ENCODE measurements around the gene TP53INP2. TPM values are rescaled to one million over a fixed set of nuclear protein-coding genes. Genes with fewer than 3 reads are reported as not detected.
"Not testable (repeated sequence)": the region's sequence is repeated elsewhere in the genome, so short reads cannot be mapped to it uniquely, and the experiment has no call there.

Gene TP53INP2
- total RNA-seq, 1 experiment from 2014 or later = 20.6 TPM

- no peaks in the 10 kb centered on the region for H3K9me3 ChIP-seq (ENCODE audit: control insufficient read depth, insufficient read depth, low read depth, low read length)
- intact Hi-C loops (cut with micrococcal nuclease; ENCODE audit: unreplicated experiment) = no loop called here
- no peak overlapping the region for H3K4me3 ChIP-seq (ENCODE audit: low read depth in 2 of 2, low read length in 2 of 2)
- ATAC-seq = 0 out of 2 replicates have a peak, but pooled peaks have one; percentile 38
- no peak overlapping the region for H3K27ac ChIP-seq (ENCODE audit: low read length)
- H3K4me1 ChIP-seq (ENCODE audit: control insufficient read depth, insufficient read depth, low read length) = no peaks in the 10 kb centered on the region
- no peak for DNase-seq (ENCODE audit: low read depth, low spot score)
- ChIA-PET POLR2A (interaction anchor here (0.6 kb wide), 1 partner anchor 1654 kb away, joined by 3 read pairs; no protein-coding TSS in a partner anchor), CTCF (interaction anchor here (0.5 to 0.8 kb wide), 2 partner anchors 107 to 217 kb away, joined by 3 to 9 read pairs; no protein-coding TSS in a partner anchor)
- no peak for TF ChIP-seq POLR2AphosphoS5 (IDR thresholded peaks at IDR 0.05; ENCODE audit: low read depth, low read length)
- TF ChIP-seq CTCF (IDR thresholded peaks at IDR 0.05) = no peak
- no peak for TF ChIP-seq SIN3A (IDR thresholded peaks at IDR 0.05; ENCODE audit: borderline replicate concordance, insufficient read depth, low read depth, low read length)
- TF ChIP-seq TCF7L2 (IDR thresholded peaks at IDR 0.05; ENCODE audit: low read depth, low read length) = no peak
- TF ChIP-seq REST (IDR thresholded peaks at IDR 0.05; ENCODE audit: insufficient read depth in 1 of 2, low read depth in 2 of 2, low read length in 1 of 2) = no peak
- no peaks in the 10 kb centered on the region for H3K27me3 ChIP-seq (ENCODE audit: control insufficient read depth, insufficient read depth, low read length)
- BruUV-seq (replicated peaks) = no TSS peak
- in situ Hi-C loops (cut with HindIII; ENCODE audit: low pct_unique_long_range_greater_than_20kb, low sequenced_read_pairs) = no loop called here
- H3K36me3 ChIP-seq (ENCODE audit: control insufficient read depth, insufficient read depth, low read length) = no peaks in the 10 kb centered on the region; the same call in 1 of the 2 replicates
Observed at GRCh38 chr20:34663213-34663943, 40.8 kb upstream of the TP53INP2 start.

GRCh38 chr20:34664751-34665150 lies 39.4 kb upstream of the TP53INP2 start:
- BruUV-seq (replicated peaks); CTCF ChIA-PET; intact Hi-C loops (cut with micrococcal nuclease; ENCODE audit: unreplicated experiment): not testable (repeated sequence)

GRCh38 chr20:34669094-34669493 lies 35.0 kb upstream of the TP53INP2 start:
- no peak overlapping the region for H3K4me3 ChIP-seq (ENCODE audit: low read depth in 2 of 2, low read length in 2 of 2)
- no peak overlapping the region for H3K27ac ChIP-seq (ENCODE audit: low read length)
- H3K9me3 ChIP-seq (ENCODE audit: control insufficient read depth, insufficient read depth, low read depth, low read length) = no peaks in the 10 kb centered on the region
- no peak for TF ChIP-seq SIN3A (IDR thresholded peaks at IDR 0.05; ENCODE audit: borderline replicate concordance, insufficient read depth, low read depth, low read length)
- TF ChIP-seq CTCF (IDR thresholded peaks at IDR 0.05) = no peak
- no peak for TF ChIP-seq REST (IDR thresholded peaks at IDR 0.05; ENCODE audit: insufficient read depth in 1 of 2, low read depth in 2 of 2, low read length in 1 of 2)
- TF ChIP-seq TCF7L2 (IDR thresholded peaks at IDR 0.05; ENCODE audit: low read depth, low read length) = no peak
- TF ChIP-seq POLR2AphosphoS5 (IDR thresholded peaks at IDR 0.05; ENCODE audit: low read depth, low read length) = no peak
- H3K4me1 ChIP-seq (ENCODE audit: control insufficient read depth, insufficient read depth, low read length) = no peaks in the 10 kb centered on the region
- POLR2A ChIA-PET = no interaction called here
- ATAC-seq (no peak), DNase-seq (ENCODE audit: low read depth, low spot score) (no peak)
- no peaks in the 10 kb centered on the region for H3K27me3 ChIP-seq (ENCODE audit: control insufficient read depth, insufficient read depth, low read length)
- intact Hi-C loops (cut with micrococcal nuclease; ENCODE audit: unreplicated experiment) (no loop called here), in situ Hi-C loops (cut with HindIII; ENCODE audit: low pct_unique_long_range_greater_than_20kb, low sequenced_read_pairs) (no loop called here)
- no TSS peak for BruUV-seq (replicated peaks)
- CTCF ChIA-PET = no interaction called here
- H3K36me3 ChIP-seq (ENCODE audit: control insufficient read depth, insufficient read depth, low read length) = no peaks in the 10 kb centered on the region

More at GRCh38 chr20:34664751-34665150, 39.4 kb upstream of the TP53INP2 start:
- H3K27ac ChIP-seq (ENCODE audit: low read length); POLR2A ChIA-PET; H3K4me3 ChIP-seq (ENCODE audit: low read depth in 2 of 2, low read length in 2 of 2); H3K27me3 ChIP-seq (ENCODE audit: control insufficient read depth, insufficient read depth, low read length); H3K4me1 ChIP-seq (ENCODE audit: control insufficient read depth, insufficient read depth, low read length); ATAC-seq; in situ Hi-C loops (cut with HindIII; ENCODE audit: low pct_unique_long_range_greater_than_20kb, low sequenced_read_pairs); DNase-seq (ENCODE audit: low read depth, low spot score); H3K36me3 ChIP-seq (ENCODE audit: control insufficient read depth, insufficient read depth, low read length); H3K9me3 ChIP-seq (ENCODE audit: control insufficient read depth, insufficient read depth, low read depth, low read length): not testable (repeated sequence)

All from Panc1 (cell line).